Epidermal melanocyte (primary cell): ENCODE measurements around the gene ALDH1A2.
"Not testable (repeated sequence)": the region's sequence is repeated elsewhere in the genome, so short reads cannot be mapped to it uniquely, and the experiment has no call there.

ENCODE experiments used
- DNase-seq: peaks from one replicate; pipeline ENCODE4 v3.0.0; 2011; ENCODE audit warnings: low spot score; ENCODE audit not compliant: insufficient read length

Gene ALDH1A2

GRCh38 chr15:58065445-58066041, at the start of gene ALDH1A2:
TSS of gene ALDH1A2 (minus strand) at chr15:58065711. CDS start at chr15:58065650, 61 bp downstream.
- no peak for DNase-seq

GRCh38 chr15:58114812-58115211, 49.3 kb upstream of the ALDH1A2 start:
- no peak for DNase-seq

- DNase-seq = no peak
Observed at GRCh38 chr15:58114388-58114787, 48.9 kb upstream of the ALDH1A2 start.

DNA sequence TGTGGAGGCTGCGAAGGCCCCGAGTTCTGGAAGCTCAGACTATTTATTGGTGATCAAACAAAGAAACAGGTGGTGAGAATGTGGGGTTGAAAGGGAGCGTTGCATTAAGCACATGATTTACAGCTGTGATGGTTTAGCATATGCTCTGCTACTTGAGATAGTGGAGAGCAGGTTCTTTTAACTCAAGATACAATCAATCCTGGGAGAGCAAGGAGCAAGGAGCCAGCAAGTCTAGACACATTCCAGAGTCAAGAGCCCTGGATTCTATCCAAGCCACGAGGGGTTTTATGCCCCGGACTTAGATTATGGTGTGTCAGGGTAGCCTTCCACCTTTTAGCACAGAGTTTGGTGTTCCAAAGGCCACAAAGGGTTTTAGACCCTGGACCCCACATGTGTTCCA, 47.8 kb upstream of the ALDH1A2 start:
- not testable (repeated sequence) for DNase-seq

DNA sequence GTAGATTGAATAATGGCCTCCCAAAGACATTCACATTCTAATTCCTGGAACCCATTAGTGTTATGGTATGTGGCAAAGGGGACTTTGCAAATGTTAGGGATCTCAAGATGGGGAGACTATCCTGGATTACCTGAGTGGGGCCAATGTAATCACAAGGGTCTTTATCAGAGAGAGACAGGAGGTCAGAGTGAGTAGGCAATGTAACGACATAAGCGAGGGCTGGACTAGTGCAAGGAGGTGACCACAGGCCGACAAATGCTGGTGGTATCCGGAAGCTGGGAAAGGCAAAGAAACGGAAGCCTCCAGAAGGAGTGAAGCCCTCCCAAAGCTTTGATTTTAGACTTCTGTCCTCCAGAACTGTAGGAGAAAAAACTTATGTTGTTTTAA, 46.2 kb upstream of the ALDH1A2 start:
- DNase-seq = no peak

GRCh38 chr15:58110999-58111717, 45.6 kb upstream of the ALDH1A2 start:
- DNase-seq = no peak

- no peak for DNase-seq
Observed at GRCh38 chr15:58109419-58109818, 43.9 kb upstream of the ALDH1A2 start.

DNA sequence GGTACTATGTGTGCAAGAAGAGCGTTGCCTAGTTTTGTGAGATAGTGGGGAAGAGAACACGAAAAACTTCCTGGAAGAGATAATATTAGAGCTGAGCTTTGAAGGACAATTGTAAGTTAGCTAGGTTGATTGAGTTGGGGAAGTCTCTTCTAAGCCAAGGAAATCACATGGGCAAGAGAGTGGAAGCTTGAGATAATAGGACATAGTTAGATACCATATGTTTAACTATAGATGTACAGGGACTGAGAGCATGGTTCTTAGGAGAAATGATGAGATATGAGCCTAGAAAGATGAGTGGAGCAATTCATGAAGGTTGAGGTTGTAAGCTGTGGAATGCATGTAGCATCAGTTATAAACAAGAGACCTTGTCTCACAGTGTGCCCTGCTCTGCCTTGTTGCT, 42.6 kb upstream of the ALDH1A2 start:
- DNase-seq = no peak

- DNase-seq = no peak
Observed at GRCh38 chr15:58103482-58103881, 38.0 kb upstream of the ALDH1A2 start.

- DNase-seq = no peak
Observed at GRCh38 chr15:58096529-58097084, 31.1 kb upstream of the ALDH1A2 start.

DNA sequence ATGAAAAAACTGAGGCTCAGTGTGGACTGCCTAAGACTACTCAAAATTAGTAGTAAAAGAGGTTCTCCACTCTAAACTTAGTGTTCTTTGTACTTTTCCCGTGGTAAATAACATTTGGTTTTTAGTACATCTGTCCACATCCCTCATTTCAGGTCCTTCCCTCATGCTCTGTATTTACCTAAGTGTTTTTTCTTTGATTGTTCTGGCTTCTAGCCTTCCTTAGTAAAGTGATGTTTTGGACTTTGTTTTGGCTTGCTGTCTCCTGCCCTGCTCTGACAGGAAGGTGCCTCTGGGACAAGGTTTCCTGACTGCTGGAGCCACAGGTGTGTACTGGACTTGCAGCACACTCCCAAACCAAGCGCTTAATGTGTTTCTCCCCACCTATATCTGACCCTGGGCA, 29.9 kb upstream of the ALDH1A2 start:
- no peak for DNase-seq

GRCh38 chr15:58087871-58088270, 22.4 kb upstream of the ALDH1A2 start:
- no peak for DNase-seq

- no peak for DNase-seq
Observed at GRCh38 chr15:58086491-58086890, 21.0 kb upstream of the ALDH1A2 start.

- no peak for DNase-seq
Observed at GRCh38 chr15:58083526-58083925, 18.0 kb upstream of the ALDH1A2 start.

DNA sequence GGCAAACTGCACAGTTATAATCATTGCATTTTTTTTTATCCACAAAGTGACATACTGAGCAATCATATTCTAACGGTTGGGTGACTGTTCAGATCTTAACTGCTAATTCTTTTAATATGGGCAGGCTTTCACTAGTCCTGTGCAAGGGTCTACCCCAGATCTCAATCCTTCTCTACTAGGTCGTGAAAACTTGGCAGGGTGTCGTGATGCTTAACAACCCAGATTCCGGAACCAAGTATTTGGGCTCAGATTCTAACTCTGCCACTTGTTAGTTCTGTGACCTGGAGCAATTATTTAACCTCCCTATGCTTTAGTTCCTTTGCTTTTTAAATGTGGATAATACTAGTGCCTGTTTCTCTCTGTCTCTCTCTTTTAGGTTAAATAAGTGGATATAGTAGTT, 16.4 kb upstream of the ALDH1A2 start:
- no peak for DNase-seq

DNA sequence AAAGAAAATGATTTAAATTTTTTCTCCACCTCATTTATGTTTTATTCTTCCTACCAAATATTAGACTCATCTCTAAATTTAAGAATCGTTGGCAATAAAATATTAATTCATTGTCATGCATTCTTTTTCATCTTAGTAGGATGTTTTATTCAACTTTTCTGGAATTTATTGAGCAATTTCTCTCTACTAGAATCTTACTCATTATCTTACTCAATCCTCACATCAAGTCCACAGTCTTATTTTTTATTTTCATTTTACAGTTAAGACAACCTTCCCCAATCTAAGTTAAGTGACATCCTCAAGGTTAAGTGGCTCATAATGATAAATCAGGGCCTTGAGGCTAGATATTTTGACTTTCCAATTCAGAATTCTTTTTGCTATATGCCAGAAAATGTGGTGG, 15.9 kb upstream of the ALDH1A2 start:
- no peak for DNase-seq

DNA sequence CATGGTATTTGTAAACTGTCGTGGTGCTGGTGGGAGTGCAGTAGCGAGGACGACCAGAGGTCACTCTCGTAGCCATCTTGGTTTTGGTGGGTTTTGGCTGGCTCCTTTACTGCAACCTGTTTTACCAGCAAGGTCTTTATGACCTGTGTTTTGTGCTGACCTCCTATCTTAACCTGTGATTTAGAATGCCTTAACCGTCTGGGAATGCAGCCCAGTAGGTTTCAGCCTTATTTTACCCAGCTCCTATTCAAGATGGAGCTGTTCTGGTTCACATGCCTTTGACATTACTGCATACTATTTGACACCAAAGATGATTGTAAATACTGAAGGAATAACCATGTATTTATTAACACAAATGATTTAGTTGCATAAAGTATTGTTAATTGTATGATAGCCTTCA, 15.4 kb upstream of the ALDH1A2 start:
- not testable (repeated sequence) for DNase-seq

- DNase-seq = no peak
Observed at GRCh38 chr15:58080398-58080797, 14.9 kb upstream of the ALDH1A2 start.

GRCh38 chr15:58078591-58078990, 13.1 kb upstream of the ALDH1A2 start:
- DNase-seq = no peak

DNA sequence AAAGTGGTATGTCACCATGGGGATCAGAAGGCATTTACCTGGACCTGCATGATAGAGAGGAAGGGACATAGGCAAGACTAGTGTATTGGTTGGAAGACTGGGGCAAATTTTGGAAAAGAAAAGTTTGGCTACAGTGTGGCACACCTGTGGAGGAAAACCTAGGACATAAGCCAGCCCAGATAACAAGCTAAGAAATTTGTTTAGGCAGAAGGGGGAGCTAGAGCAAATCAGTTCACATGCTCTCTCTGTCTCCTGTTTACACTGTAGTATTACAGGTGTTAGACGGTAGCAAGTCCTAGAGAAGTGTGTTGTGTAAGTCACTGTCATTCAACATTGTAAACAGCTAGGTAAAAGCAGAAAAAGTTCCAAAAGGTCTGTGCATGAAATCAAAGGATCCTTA, 11.9 kb upstream of the ALDH1A2 start:
- DNase-seq = no peak

DNA sequence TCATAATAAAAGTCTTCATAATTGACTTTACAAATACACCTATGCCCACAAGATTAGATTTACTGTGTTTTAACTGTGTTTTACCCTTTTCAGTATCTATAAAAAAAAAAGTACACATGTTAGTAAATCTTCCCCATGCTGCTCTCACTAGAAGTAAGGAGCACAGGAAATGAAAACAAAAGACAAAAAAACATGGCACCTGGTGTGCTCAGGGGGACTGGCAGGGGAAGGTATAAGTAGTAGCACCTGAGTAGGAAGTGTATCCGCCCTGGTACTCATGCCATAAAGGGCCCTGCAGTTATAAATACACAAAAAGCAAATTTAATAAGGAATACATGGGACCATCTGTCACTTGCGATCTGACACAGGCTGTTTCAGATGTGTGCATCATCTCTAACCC, 8.9 kb upstream of the ALDH1A2 start:
- DNase-seq = no peak

DNA sequence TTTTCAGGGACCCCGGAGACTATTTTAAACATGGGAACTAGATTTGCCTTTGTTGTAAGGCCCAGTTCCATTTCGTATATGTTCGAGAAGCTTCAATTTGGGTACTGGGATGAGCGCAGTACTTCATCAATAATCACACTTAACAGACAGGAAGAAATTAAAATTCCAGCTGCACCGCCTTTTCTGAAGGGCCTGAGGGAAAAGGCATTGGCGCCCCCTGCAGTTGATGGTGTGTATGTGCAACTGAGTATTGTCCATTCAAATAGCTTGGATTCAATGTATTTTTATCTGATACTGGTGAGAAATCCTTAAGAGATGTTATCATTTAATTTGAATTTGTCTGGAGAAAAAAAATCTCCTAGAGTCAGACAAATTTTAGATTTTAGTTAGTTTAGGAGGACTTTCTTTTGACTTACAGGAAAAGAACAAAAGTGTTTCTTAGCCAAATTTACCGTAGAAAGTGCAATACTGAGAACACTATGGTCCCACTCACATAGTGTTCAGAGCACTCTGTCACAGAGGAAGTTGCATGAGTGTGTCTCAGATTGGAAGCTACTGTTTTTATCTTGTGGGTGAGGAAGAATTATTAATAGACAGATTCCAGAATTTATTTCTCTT, 5.4 kb upstream of the ALDH1A2 start:
- no peak for DNase-seq

GRCh38 chr15:58069008-58069407, 3.5 kb upstream of the ALDH1A2 start:
- no peak for DNase-seq
